SU-DHL-6 (cell line): ENCODE measurements around the gene A3GALT2.

Experiments
- CTCF ChIP-seq: fragments of 200-600 bp; sonication (generic); IDR thresholded peaks from one replicate; pipeline ENCODE4 v1.5.1; 2017; ENCODE audit warnings: antibody characterized with exemption, mild to moderate bottlenecking, low read length, moderate library complexity; ENCODE audit not compliant: insufficient read depth, poor library complexity, severe bottlenecking
- EZH2phosphoT487 ChIP-seq: fragments of 200-600 bp; sonication (generic), shearing (Covaris generic); conservative IDR thresholded peaks from 2 replicates; pipeline ENCODE4 v1.6.1; 2018; ENCODE audit warnings: mild to moderate bottlenecking, antibody characterized with exemption, low read length, moderate library complexity, mixed read lengths

GRCh38 chr1:33277488-33278084, 43.3 kb downstream of the A3GALT2 start:
- TF ChIP-seq CTCF: no peak
- TF ChIP-seq EZH2phosphoT487: no peak
